Endometrial microvascular endothelial cells (primary cell): ENCODE results near the gene MAGOHB. TPM values are rescaled to one million over a fixed set of nuclear protein-coding genes. Genes with fewer than 3 reads are reported as not detected.
"Not testable (repeated sequence)": the region's sequence is repeated elsewhere in the genome, so short reads cannot be mapped to it uniquely, and the experiment has no call there.

ENCODE experiments used
- in situ Hi-C: cut with HindIII; loops from 2 replicates; pipeline ENCODE4 v1.10.0; 2017; ENCODE audit warnings: low sequenced_read_pairs, low pct_unique_long_range_greater_than_20kb; ENCODE audit errors: inconsistent ontology term
- total RNA-seq: library from RNA; depleted of rRNA; stranded (reverse); fragments of >200 nt; gene quantifications from one replicate; pipeline ENCODE4 v1.2.3, GENCODE V29; 2015; ENCODE audit errors: inconsistent ontology term

Gene MAGOHB
- total RNA-seq, result 11.2 TPM

- in situ Hi-C loops, result loop anchor here (25.0 kb wide), 1 partner anchor 99 kb away; the partner anchor contains the start of gene YBX3
Observed at GRCh38 chr12:10613349-10614055, at the start of gene MAGOHB. TSS of gene MAGOHB (minus strand) at chr12:10613609. CDS start at chr12:10613532, 77 bp downstream.

- in situ Hi-C loops, result no loop called here
Observed at GRCh38 chr12:10661338-10661737, 47.9 kb upstream of the MAGOHB start.

- in situ Hi-C loops, result no loop called here
Observed at GRCh38 chr12:10654003-10654402, 40.6 kb upstream of the MAGOHB start.

- in situ Hi-C loops, result no loop called here
Observed at GRCh38 chr12:10652192-10652591, 38.8 kb upstream of the MAGOHB start.

GRCh38 chr12:10646576-10646975 is 33.2 kb upstream of the MAGOHB start:
- in situ Hi-C loops, result not testable (repeated sequence)

GRCh38 chr12:10645910-10646309 is 32.5 kb upstream of the MAGOHB start:
- in situ Hi-C loops, result no loop called here

- in situ Hi-C loops, result no loop called here
Observed at GRCh38 chr12:10641735-10642500, 28.5 kb upstream of the MAGOHB start.

GRCh38 chr12:10638728-10639127 is 25.3 kb upstream of the MAGOHB start:
- in situ Hi-C loops, result no loop called here

- in situ Hi-C loops, result no loop called here
Observed at GRCh38 chr12:10636611-10637010, 23.2 kb upstream of the MAGOHB start.

GRCh38 chr12:10636124-10636523 is 22.7 kb upstream of the MAGOHB start:
- in situ Hi-C loops, result no loop called here

- in situ Hi-C loops, result no loop called here
Observed at GRCh38 chr12:10635306-10635705, 21.9 kb upstream of the MAGOHB start.

GRCh38 chr12:10634427-10634826 is 21.0 kb upstream of the MAGOHB start:
- in situ Hi-C loops, result no loop called here

- in situ Hi-C loops, result no loop called here
Observed at GRCh38 chr12:10633541-10633940, 20.1 kb upstream of the MAGOHB start.

GRCh38 chr12:10632226-10632625 is 18.8 kb upstream of the MAGOHB start:
- in situ Hi-C loops, result no loop called here

GRCh38 chr12:10624605-10625004 is 11.2 kb upstream of the MAGOHB start:
- in situ Hi-C loops, result loop anchor here (25.0 kb wide), 1 partner anchor 88 kb away; the partner anchor contains the start of gene YBX3

GRCh38 chr12:10623131-10623530 is 9.7 kb upstream of the MAGOHB start:
- in situ Hi-C loops, result loop anchor here (25.0 kb wide), 1 partner anchor 89 kb away; the partner anchor contains the start of gene YBX3

- in situ Hi-C loops, result loop anchor here (25.0 kb wide), 1 partner anchor 91 kb away; the partner anchor contains the start of gene YBX3
Observed at GRCh38 chr12:10621278-10621677, 7.9 kb upstream of the MAGOHB start.

GRCh38 chr12:10620078-10620779 is 6.8 kb upstream of the MAGOHB start:
- in situ Hi-C loops, result loop anchor here (25.0 kb wide), 1 partner anchor 92 kb away; the partner anchor contains the start of gene YBX3

- in situ Hi-C loops, result loop anchor here (25.0 kb wide), 1 partner anchor 94 kb away; the partner anchor contains the start of gene YBX3
Observed at GRCh38 chr12:10618338-10618987, 5.1 kb upstream of the MAGOHB start.
